GM11168 (cell line): ENCODE measurements around the gene LY6G5C.

ENCODE experiments used
- in situ Hi-C: fragments of 300-500 bp; cut with MboI; formaldehyde crosslinking; loops from one replicate; pipeline ENCODE4 v1.12.0; 2022; ENCODE audit warnings: low sequenced_read_pairs; ENCODE audit not compliant: unreplicated experiment

LY6G5C gene

DNA sequence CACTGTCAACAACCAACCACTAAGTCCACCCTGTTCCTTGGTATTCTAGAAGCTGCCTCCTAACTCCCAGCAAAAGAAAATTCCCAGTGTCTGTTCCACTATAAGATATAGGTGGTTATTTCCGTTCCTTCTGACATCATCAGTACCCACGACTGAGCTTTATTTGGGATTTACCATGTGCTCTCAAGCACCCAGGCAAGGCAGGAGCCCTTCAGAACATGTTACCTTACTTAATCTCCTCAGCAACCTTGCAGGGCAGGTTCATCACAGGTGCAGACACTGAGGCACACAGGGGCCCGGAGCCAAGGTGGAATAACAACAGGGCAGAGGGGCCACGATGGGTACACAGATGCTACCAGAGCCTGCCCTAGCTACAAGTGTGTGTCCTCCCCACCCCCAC, 11.5 kb upstream of the LY6G5C start:
- in situ Hi-C loops, result no loop called here

GRCh38 chr6:31691564-31692108, 10.8 kb upstream of the LY6G5C start:
- in situ Hi-C loops, result no loop called here

DNA sequence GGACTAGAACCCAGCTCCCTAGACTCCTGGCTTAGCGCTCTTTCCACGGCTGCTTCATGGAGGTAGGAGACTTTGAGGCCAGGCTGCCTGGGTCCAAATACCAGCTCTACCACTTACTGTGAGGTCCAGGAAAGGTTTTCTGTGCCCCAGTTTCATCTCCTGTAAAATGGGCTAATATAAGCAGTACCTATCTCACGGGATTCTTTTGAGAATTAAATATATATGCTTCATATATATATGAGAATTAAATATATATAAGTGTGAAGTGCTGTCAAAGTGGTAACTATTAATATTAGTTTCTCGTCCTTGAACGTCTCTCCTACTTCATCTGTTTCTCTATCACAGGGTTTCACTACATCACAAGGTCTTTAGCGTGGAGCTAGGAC, 10.2 kb upstream of the LY6G5C start:
- in situ Hi-C loops, result no loop called here

DNA sequence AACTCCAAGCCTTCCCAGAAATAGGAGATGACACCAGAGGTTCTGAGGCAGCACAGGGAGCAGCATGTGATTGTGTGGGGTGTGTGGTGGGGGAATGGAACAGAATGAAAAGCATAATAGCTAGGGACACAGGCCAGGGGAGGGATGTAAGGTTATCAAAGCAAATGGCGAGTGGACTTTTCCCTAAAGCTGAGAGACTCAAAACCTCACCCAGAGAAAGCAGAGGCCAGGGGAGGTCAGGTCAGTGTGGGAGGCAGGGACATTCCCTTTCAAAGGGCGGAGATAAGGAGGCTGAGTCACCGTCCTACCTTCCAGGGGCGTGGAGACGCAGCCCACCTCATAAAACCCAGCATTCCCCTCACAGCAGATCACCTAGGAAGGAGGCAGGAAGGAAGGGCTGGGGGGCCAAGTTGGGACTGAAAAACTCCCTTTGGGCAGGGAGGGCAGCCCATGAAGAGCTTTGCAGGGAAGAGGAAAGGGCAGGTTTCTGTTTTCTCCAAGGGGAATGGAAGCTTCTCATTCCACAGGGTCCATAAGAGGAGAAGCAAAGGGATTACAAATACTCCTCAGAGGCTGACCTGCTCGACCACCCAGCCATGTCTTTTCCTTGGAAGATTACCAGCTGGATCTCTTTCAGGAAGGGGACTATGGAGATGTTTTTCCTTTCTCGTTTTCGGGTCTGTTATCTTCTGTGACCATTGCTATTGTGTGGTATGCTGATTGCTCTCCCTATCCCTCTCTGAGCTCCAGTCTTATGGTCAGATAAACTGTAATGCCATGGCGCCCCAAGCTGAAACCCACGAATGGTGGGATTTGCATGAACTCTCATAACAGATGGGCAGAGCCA, 9.6 kb upstream of the LY6G5C start:
- in situ Hi-C loops, result no loop called here

DNA sequence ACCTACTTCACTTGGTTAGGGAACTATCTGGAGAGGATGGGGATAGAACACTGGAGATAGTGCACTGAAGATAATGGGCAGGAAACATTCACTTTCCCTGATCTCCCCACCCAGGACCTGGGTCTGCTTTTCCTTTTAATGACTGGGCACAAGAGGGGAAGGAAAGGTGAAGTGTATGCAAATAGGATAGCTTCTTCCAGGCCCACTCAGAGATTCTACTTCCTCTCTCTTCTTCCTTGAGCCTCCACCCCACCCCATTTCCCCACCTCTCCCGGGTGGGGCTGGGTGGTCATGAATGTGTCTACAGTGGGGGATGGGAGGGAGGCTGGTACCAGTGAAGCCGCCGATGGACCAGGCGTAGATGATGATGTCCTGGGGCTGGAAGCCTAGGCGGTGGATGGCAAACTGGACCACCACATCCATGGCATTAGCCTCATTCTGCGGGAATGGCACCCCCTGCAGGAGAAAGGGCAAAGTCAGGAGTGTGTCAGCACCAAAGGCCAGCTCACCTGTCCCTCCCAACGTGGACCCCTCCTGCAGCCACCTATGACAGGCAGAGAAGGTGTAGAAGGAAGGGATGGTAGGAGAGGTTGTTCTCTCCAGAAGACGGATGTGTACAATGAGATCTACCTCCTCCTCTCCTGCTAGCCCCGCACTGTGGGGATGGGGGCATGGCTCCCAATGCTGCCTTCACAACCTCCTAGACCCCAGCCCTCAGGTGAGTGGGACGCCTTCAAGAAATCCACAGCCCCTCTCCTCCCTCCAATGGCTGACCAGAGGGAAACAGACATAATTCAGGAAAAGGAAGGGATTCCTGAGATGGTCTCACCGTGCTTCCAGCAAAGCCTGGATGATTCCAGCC, 8.6 kb upstream of the LY6G5C start:
- in situ Hi-C loops, result loop anchor here (10.0 kb wide), 1 partner anchor 75 kb away; the partner anchor contains the start of gene SAPCD1

- in situ Hi-C loops, result loop anchor here (10.0 kb wide), 1 partner anchor 77 kb away; the partner anchor contains the start of gene SAPCD1
Measured at GRCh38 chr6:31687860-31688693, 7.2 kb upstream of the LY6G5C start.

DNA sequence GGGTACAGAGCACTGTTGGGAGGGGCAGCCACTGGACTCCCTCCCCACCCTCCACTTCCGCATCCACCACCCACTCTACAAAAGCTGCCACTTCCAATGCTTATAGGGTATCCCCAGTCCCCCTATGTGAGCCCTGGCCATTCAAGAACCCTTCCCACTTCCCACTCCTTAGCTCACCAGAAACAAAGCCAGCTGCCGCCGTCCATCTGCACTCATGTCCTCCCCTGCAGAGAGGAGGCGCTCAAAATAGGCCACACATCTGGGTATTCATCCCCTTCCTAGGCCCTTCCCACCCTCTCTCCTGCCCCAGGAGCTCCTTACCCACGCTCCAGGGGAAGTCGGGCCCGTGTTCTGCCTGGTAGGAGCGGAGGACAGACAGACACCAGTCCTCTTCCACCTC, 6.5 kb upstream of the LY6G5C start:
- in situ Hi-C loops, result loop anchor here (10.0 kb wide), 1 partner anchor 77 kb away; the partner anchor contains the start of gene SAPCD1

GRCh38 chr6:31686483-31686882, 5.6 kb upstream of the LY6G5C start:
- in situ Hi-C loops, result loop anchor here (10.0 kb wide), 1 partner anchor 78 kb away; the partner anchor contains the start of gene SAPCD1

DNA sequence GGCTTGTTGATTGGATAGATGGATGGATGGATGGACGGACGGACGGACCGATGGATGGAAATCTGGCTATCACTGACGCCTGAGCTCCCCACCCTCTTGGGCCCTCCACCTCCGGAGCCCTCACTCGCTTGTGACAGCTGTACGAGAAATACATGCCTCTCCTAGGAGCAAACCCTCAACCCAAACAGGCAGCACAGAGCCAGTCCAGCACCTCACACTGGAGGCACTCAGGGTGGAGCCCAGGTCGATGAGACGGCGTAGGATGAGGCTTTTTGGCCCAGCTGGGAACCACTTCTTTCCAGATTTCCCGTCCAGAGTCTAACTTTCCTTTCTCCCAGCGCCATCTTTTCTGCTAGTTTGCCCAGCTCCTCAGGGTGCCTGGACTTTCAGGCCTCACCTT, 2.7 kb upstream of the LY6G5C start:
- in situ Hi-C loops, result loop anchor here (10.0 kb wide), 1 partner anchor 81 kb away; the partner anchor contains the start of gene SAPCD1

- in situ Hi-C loops, result loop anchor here (10.0 kb wide), 1 partner anchor 84 kb away; the partner anchor contains the start of gene SAPCD1
Measured at GRCh38 chr6:31681135-31681671, 336 bp upstream of the LY6G5C start.

GRCh38 chr6:31677955-31678354, 2.9 kb downstream of the LY6G5C start:
- in situ Hi-C loops, result no loop called here

- in situ Hi-C loops, result no loop called here
Measured at GRCh38 chr6:31676904-31677303, 4.0 kb downstream of the LY6G5C start.

- in situ Hi-C loops, result no loop called here
Measured at GRCh38 chr6:31676322-31676903, 4.5 kb downstream of the LY6G5C start.

- in situ Hi-C loops, result no loop called here
Measured at GRCh38 chr6:31669676-31670075, 11.2 kb downstream of the LY6G5C start, which contains the start of gene LY6G5B. Gene LY6G5B (plus strand): TSS chr6:31669976. CDS start chr6:31670951, 975 bp downstream.

- in situ Hi-C loops, result no loop called here
Measured at GRCh38 chr6:31666337-31666965, 14.4 kb downstream of the LY6G5C start.

DNA sequence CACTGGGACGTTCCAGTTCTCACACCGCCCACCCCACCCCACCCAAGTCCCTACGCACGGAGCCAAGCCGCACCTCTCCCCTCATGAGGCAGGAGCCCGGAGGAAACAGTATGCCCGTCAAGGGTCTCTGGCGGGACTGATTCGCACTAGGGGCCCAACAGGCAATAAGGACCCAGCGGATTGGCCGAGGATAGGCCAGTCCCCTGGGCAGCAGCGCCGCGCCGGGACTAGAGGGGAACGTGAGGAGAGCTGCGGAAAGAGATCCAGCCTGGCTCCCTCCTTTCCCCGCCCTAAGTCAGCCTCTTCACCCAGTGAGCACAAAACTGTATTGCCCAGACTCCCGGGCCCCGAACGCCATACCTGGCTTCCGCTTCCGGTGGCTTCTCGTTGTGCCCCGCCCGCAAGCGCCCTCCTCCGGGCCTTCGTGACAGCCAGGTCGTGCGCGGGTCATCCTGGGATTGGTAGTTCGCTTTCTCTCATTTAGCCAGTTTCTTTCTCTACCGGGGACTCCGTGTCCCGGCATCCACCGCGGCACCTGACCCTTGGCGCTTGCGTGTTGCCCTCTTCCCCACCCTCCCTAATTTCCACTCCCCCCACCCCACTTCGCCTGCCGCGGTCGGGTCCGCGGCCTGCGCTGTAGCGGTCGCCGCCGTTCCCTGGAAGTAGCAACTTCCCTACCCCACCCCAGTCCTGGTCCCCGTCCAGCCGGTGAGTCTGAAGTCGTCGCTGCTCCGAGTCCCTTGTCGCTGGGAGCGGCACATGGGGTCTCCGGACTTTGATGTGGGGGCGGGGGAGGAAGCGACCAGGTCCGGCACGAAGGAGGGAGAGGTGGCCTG, 15.1 kb downstream of the LY6G5C start, which contains the start of gene CSNK2B:
Gene CSNK2B, plus strand, starts transcription at position 580 of the 836 bp plus-strand sequence. CDS start 752 bp downstream, outside the sequence.
- in situ Hi-C loops, result no loop called here

- in situ Hi-C loops, result no loop called here
Measured at GRCh38 chr6:31664790-31665500, 15.9 kb downstream of the LY6G5C start, which contains the start of gene GPANK1. Gene GPANK1 (minus strand): TSS chr6:31664997. CDS start chr6:31664478, 519 bp downstream.
